HepG2 (cell line): Measurements from ENCODE around the gene CIB1. TPM values are rescaled to one million over a fixed set of nuclear protein-coding genes. Genes with fewer than 3 reads are reported as not detected.

Experiments
- AHR ChIP-seq: IDR thresholded peaks from 2 replicates; pipeline ENCODE4 v1.6.1; 2018; ENCODE audit warnings: missing genetic modification reagents, missing compliant biosample characterization
- CENPT ChIP-seq: sonication (generic); formaldehyde crosslinking; IDR thresholded peaks from 2 replicates; pipeline ENCODE4 v1.8.0; 2022; ENCODE audit warnings: low read depth, mild to moderate bottlenecking, moderate library complexity, missing genetic modification reagents
- IKZF4 ChIP-seq: sonication (generic); formaldehyde crosslinking; IDR thresholded peaks from 2 replicates; pipeline ENCODE4 v1.5.1; 2020; ENCODE audit warnings: borderline replicate concordance, mild to moderate bottlenecking, low read depth, missing genetic modification reagents; ENCODE audit errors: not compliant biosample characterization
- RFX3 ChIP-seq: IDR thresholded peaks from 2 replicates; pipeline ENCODE4 v1.6.1; 2016; ENCODE audit warnings: missing biosample characterization, missing genetic modification reagents
- RFXAP ChIP-seq: sonication (generic); formaldehyde crosslinking; IDR thresholded peaks from 2 replicates; pipeline ENCODE4 v1.4.0; 2020; ENCODE audit warnings: missing genetic modification reagents, borderline replicate concordance
- SP5 ChIP-seq: IDR thresholded peaks from 2 replicates; pipeline ENCODE4 v1.6.1; 2016; ENCODE audit warnings: low read depth, borderline replicate concordance
- TP53 ChIP-seq: sonication (generic); formaldehyde crosslinking; conservative IDR thresholded peaks from 2 replicates; pipeline ENCODE4 v1.4.0; 2020; ENCODE audit warnings: missing genetic modification reagents
- YEATS2 ChIP-seq: sonication (generic); formaldehyde crosslinking; IDR thresholded peaks from 2 replicates; pipeline ENCODE4 v1.4.0; 2020; ENCODE audit warnings: missing genetic modification reagents, borderline replicate concordance
- ZC3H13 ChIP-seq: sonication (generic); formaldehyde crosslinking; IDR thresholded peaks from 2 replicates; pipeline ENCODE4 v1.8.1; 2023; ENCODE audit warnings: mild to moderate bottlenecking, missing genetic modification reagents, moderate library complexity
- ZNF20 ChIP-seq: sonication (generic); formaldehyde crosslinking; IDR thresholded peaks from 2 replicates; pipeline ENCODE4 v1.4.0; 2020; ENCODE audit warnings: mild to moderate bottlenecking, moderate library complexity, missing genetic modification reagents
- ZNF235 ChIP-seq: sonication (generic); formaldehyde crosslinking; IDR thresholded peaks from 2 replicates; pipeline ENCODE4 v1.8.1; 2023; ENCODE audit warnings: mild to moderate bottlenecking, missing genetic modification reagents, borderline replicate concordance
- ZNF468 ChIP-seq: sonication (generic); formaldehyde crosslinking; IDR thresholded peaks from 2 replicates; pipeline ENCODE4 v1.8.0; 2022; ENCODE audit warnings: mild to moderate bottlenecking, moderate library complexity, missing genetic modification reagents
- ZNF777 ChIP-seq: sonication (generic); formaldehyde crosslinking; IDR thresholded peaks from 2 replicates; pipeline ENCODE4 v1.4.0; 2020; ENCODE audit warnings: missing genetic modification reagents
- ZNF790 ChIP-seq: sonication (generic); formaldehyde crosslinking; IDR thresholded peaks from 2 replicates; pipeline ENCODE4 v1.8.0; 2022; ENCODE audit warnings: missing genetic modification reagents, mild to moderate bottlenecking, borderline replicate concordance
- polyA plus RNA-seq, 8 experiments: library from polyadenylated mRNA; depleted of rRNA in 3 of 8; stranded (reverse) in 7 of 8; unstranded in 1 of 8; fragments of >200 nt; fragmentation: Illumina TruSeq in 4 of 8; extraction: Trizol in 4 of 8; gene quantifications; 2 replicates each; pipeline versions ENCODE4 v1.2.1 to v1.2.3, GENCODE V29; 2011 to 2016; ENCODE audit warnings: low read depth in 4 of 8, missing spikeins in 1 of 8, mixed read lengths in 1 of 8; ENCODE audit not compliant: insufficient read depth in 1 of 8
- total RNA-seq, 5 experiments: library from RNA; depleted of rRNA; stranded (reverse); fragments of >200 nt; fragmentation: Illumina TruSeq; extraction: Trizol; gene quantifications; 2 replicates each; pipeline ENCODE4 v1.2.3, GENCODE V29; 2016; ENCODE audit warnings: low read depth in 1 of 5
- TF ChIP-seq, protein P1 (sequence below): sonication (generic); formaldehyde crosslinking; IDR thresholded peaks from 2 replicates; pipeline ENCODE4 v1.4.0; 2020; ENCODE audit warnings: mild to moderate bottlenecking, low read depth, missing genetic modification reagents
- TF ChIP-seq, protein P2 (sequence below): IDR thresholded peaks from 2 replicates; pipeline ENCODE4 v1.6.1; 2012; ENCODE audit warnings: inconsistent platforms
- TF ChIP-seq, protein P3 (sequence below): sonication (generic); formaldehyde crosslinking; IDR thresholded peaks from 2 replicates; pipeline ENCODE4 v1.9.0; 2021; ENCODE audit warnings: missing genetic modification reagents, borderline replicate concordance
- TF ChIP-seq, protein P4 (sequence below): sonication (generic); formaldehyde crosslinking; IDR thresholded peaks from 2 replicates; pipeline ENCODE4 v1.5.0; 2020; ENCODE audit warnings: mild to moderate bottlenecking, missing genetic modification reagents, borderline replicate concordance
- TF ChIP-seq, protein P5 (sequence below): sonication (generic); formaldehyde crosslinking; IDR thresholded peaks from 2 replicates; pipeline ENCODE4 v1.4.0; 2020; ENCODE audit warnings: missing genetic modification reagents

CIB1 gene
- total and polyA plus RNA-seq, 2 of the 13 experiments (the other 11 are each of a cell fraction or from before 2014, with no cell fraction given) = 38.7 to 72.7 TPM

DNA sequence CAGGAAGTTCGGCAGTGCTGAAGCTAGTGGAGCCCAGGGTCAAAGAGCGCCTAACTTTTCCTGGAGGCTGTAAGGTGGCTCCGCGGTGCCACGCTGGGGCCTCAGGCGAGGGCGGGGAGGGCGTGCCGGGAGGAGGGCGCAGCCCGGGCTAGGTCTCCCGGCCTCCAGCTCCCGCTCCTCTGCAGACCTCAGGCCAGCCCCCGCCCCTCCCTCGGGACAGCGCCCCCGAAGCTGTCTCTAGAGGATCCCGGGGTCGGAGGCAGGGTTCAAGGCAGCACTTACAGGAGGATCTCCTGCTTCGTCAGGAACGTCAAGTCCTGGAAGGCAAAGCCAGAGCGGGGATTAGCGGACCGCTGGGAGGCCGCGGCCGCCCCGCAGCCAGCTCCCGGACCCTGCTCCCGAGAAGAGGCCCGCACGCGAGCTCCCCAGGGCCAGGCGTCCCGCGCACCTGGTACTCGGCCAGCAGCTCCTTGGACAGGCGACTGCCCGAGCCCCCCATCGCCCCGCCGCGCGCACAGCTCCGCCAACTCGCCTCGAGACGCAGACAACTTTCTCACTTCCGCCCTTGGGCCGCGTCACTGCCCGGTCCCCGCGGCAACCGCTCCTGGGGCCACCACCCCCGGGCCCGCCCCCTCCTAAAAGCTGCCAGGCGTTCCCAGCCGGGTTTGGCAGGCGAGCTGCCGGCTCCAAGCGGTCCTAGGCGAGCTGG lies at the start of gene CIB1 (continued):
- TF ChIP-seq, protein P1, sequence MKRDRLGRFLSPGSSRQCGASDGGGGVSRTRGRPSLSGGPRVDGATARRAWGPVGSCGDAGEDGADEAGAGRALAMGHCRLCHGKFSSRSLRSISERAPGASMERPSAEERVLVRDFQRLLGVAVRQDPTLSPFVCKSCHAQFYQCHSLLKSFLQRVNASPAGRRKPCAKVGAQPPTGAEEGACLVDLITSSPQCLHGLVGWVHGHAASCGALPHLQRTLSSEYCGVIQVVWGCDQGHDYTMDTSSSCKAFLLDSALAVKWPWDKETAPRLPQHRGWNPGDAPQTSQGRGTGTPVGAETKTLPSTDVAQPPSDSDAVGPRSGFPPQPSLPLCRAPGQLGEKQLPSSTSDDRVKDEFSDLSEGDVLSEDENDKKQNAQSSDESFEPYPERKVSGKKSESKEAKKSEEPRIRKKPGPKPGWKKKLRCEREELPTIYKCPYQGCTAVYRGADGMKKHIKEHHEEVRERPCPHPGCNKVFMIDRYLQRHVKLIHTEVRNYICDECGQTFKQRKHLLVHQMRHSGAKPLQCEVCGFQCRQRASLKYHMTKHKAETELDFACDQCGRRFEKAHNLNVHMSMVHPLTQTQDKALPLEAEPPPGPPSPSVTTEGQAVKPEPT = 0 out of 2 replicates have a peak, but pooled peaks have one; percentile 31
- TF ChIP-seq ZNF790 (CRISPR knock-in tag) (peak; percentile 58; the same call in 1 of the 2 replicates), ZC3H13 (CRISPR knock-in tag) (no peak), ZNF777 (CRISPR knock-in tag) (no peak; the same call in 1 of the 2 replicates), AHR (CRISPR knock-in tag) (peak; percentile 61; the same call in 1 of the 2 replicates), ZNF20 (0 out of 2 replicates have a peak, but pooled peaks have one; percentile 78), IKZF4 (CRISPR knock-in tag) (peak; percentile 63), RFXAP (CRISPR knock-in tag) (no peak), RFX3 (peak; percentile 70), CENPT (CRISPR knock-in tag) (no peak), ZNF468 (CRISPR knock-in tag) (no peak), SP5 (peak; percentile 32), TP53 (CRISPR knock-in tag) (no peak), ZNF235 (CRISPR knock-in tag) (peak; percentile 81; the same call in 1 of the 2 replicates), YEATS2 (CRISPR knock-in tag) (peak; percentile 29; the same call in 1 of the 2 replicates)
- TF ChIP-seq, protein P2, sequence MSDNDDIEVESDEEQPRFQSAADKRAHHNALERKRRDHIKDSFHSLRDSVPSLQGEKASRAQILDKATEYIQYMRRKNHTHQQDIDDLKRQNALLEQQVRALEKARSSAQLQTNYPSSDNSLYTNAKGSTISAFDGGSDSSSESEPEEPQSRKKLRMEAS = peak; percentile 78
- TF ChIP-seq, protein P3, sequence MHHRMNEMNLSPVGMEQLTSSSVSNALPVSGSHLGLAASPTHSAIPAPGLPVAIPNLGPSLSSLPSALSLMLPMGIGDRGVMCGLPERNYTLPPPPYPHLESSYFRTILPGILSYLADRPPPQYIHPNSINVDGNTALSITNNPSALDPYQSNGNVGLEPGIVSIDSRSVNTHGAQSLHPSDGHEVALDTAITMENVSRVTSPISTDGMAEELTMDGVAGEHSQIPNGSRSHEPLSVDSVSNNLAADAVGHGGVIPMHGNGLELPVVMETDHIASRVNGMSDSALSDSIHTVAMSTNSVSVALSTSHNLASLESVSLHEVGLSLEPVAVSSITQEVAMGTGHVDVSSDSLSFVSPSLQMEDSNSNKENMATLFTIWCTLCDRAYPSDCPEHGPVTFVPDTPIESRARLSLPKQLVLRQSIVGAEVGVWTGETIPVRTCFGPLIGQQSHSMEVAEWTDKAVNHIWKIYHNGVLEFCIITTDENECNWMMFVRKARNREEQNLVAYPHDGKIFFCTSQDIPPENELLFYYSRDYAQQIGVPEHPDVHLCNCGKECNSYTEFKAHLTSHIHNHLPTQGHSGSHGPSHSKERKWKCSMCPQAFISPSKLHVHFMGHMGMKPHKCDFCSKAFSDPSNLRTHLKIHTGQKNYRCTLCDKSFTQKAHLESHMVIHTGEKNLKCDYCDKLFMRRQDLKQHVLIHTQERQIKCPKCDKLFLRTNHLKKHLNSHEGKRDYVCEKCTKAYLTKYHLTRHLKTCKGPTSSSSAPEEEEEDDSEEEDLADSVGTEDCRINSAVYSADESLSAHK (CRISPR knock-in tag) = no peak
- TF ChIP-seq, protein P4, sequence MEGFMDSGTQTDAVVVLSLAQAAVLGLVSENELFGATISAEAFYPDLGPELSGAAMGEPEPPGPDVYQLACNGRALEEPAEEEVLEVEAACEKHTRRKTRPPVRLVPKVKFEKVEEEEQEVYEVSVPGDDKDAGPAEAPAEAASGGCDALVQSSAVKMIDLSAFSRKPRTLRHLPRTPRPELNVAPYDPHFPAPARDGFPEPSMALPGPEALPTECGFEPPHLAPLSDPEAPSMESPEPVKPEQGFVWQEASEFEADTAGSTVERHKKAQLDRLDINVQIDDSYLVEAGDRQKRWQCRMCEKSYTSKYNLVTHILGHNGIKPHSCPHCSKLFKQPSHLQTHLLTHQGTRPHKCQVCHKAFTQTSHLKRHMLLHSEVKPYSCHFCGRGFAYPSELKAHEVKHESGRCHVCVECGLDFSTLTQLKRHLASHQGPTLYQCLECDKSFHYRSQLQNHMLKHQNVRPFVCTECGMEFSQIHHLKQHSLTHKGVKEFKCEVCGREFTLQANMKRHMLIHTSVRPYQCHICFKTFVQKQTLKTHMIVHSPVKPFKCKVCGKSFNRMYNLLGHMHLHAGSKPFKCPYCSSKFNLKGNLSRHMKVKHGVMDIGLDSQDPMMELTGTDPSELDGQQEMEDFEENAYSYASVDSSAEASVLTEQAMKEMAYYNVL = peak; percentile 65; the same call in 1 of the 2 replicates
- TF ChIP-seq, protein P5, sequence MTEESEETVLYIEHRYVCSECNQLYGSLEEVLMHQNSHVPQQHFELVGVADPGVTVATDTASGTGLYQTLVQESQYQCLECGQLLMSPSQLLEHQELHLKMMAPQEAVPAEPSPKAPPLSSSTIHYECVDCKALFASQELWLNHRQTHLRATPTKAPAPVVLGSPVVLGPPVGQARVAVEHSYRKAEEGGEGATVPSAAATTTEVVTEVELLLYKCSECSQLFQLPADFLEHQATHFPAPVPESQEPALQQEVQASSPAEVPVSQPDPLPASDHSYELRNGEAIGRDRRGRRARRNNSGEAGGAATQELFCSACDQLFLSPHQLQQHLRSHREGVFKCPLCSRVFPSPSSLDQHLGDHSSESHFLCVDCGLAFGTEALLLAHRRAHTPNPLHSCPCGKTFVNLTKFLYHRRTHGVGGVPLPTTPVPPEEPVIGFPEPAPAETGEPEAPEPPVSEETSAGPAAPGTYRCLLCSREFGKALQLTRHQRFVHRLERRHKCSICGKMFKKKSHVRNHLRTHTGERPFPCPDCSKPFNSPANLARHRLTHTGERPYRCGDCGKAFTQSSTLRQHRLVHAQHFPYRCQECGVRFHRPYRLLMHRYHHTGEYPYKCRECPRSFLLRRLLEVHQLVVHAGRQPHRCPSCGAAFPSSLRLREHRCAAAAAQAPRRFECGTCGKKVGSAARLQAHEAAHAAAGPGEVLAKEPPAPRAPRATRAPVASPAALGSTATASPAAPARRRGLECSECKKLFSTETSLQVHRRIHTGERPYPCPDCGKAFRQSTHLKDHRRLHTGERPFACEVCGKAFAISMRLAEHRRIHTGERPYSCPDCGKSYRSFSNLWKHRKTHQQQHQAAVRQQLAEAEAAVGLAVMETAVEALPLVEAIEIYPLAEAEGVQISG (CRISPR knock-in tag) = peak; percentile 37; the same call in 1 of the 2 replicates
